ENCODE data around the gene ADAMTS9.

ADAMTS9 gene

GRCh38 chr3:64716110-64716710, 28.4 kb upstream of the ADAMTS9 start:
- Histone ChIP-seq H3K9ac (ENCODE audit: low read length) (no peak overlapping the region), H3K9me3 (ENCODE audit: insufficient read depth, low read length) (no peaks in the 10 kb centered on the region), H2AFZ (ENCODE audit: low read depth, low read length, severe bottlenecking) (no peak overlapping the region), H3K4me3 (ENCODE audit: insufficient read depth, low read length, poor library complexity, severe bottlenecking) (no peak overlapping the region), H3K27me3 (ENCODE audit: low read length) (no peaks in the 10 kb centered on the region), H3K36me3 (ENCODE audit: low read length) (no peaks in the 10 kb centered on the region), H3K4me2 (ENCODE audit: low read depth, low read length, poor library complexity, severe bottlenecking) (no peak overlapping the region), H3K27ac (ENCODE audit: low read depth, low read length) (no peak overlapping the region), H3K9me2 (replicated peaks; ENCODE audit: insufficient read depth, low read length) (no peaks in the 10 kb centered on the region), H3K79me2 (ENCODE audit: insufficient read depth, low read length) (no peaks in the 10 kb centered on the region), H3F3A (ENCODE audit: insufficient read depth) (no peaks in the 10 kb centered on the region), H4K20me1 (ENCODE audit: low read depth, low read length) (no peaks in the 10 kb centered on the region)
- TF ChIP-seq CTCF (IDR thresholded peaks at IDR 0.05; ENCODE audit: insufficient read depth, low read length, poor library complexity, severe bottlenecking) (no peak), EZH2phosphoT487 (conservative IDR thresholded peaks at IDR 0.05; ENCODE audit: low read length) (no peak)

- H3K36me3 ChIP-seq (ENCODE audit: low read length) = no peaks in the 10 kb centered on the region
- H3F3A ChIP-seq (ENCODE audit: insufficient read depth) = no peaks in the 10 kb centered on the region
- no peaks in the 10 kb centered on the region for H3K9me2 ChIP-seq (replicated peaks; ENCODE audit: insufficient read depth, low read length)
- H3K27me3 ChIP-seq (ENCODE audit: low read length) = no peaks in the 10 kb centered on the region
- H3K79me2 ChIP-seq (ENCODE audit: insufficient read depth, low read length) = no peaks in the 10 kb centered on the region
- no peak overlapping the region for H3K4me2 ChIP-seq (ENCODE audit: low read depth, low read length, poor library complexity, severe bottlenecking)
- TF ChIP-seq EZH2phosphoT487 (conservative IDR thresholded peaks at IDR 0.05; ENCODE audit: low read length) (no peak), CTCF (IDR thresholded peaks at IDR 0.05; ENCODE audit: insufficient read depth, low read length, poor library complexity, severe bottlenecking) (no peak)
- no peaks in the 10 kb centered on the region for H3K9me3 ChIP-seq (ENCODE audit: insufficient read depth, low read length)
- H3K4me3 ChIP-seq (ENCODE audit: insufficient read depth, low read length, poor library complexity, severe bottlenecking) = no peak overlapping the region
- H3K27ac ChIP-seq (ENCODE audit: low read depth, low read length) = no peak overlapping the region
- H4K20me1 ChIP-seq (ENCODE audit: low read depth, low read length) = no peaks in the 10 kb centered on the region
- H2AFZ ChIP-seq (ENCODE audit: low read depth, low read length, severe bottlenecking) = no peak overlapping the region
- H3K9ac ChIP-seq (ENCODE audit: low read length) = no peak overlapping the region
Measured at GRCh38 chr3:64715211-64715982, 27.6 kb upstream of the ADAMTS9 start.

GRCh38 chr3:64708456-64708855, 20.7 kb upstream of the ADAMTS9 start:
- Histone ChIP-seq H3K4me3 (ENCODE audit: insufficient read depth, low read length, poor library complexity, severe bottlenecking) (no peak overlapping the region), H3F3A (ENCODE audit: insufficient read depth) (no peaks in the 10 kb centered on the region), H3K9ac (ENCODE audit: low read length) (no peak overlapping the region), H3K27ac (ENCODE audit: low read depth, low read length) (no peak overlapping the region), H3K4me2 (ENCODE audit: low read depth, low read length, poor library complexity, severe bottlenecking) (no peak overlapping the region), H3K36me3 (ENCODE audit: low read length) (no peaks in the 10 kb centered on the region), H2AFZ (ENCODE audit: low read depth, low read length, severe bottlenecking) (no peak overlapping the region), H4K20me1 (ENCODE audit: low read depth, low read length) (no peaks in the 10 kb centered on the region), H3K79me2 (ENCODE audit: insufficient read depth, low read length) (no peaks in the 10 kb centered on the region), H3K9me3 (ENCODE audit: insufficient read depth, low read length) (no peaks in the 10 kb centered on the region), H3K9me2 (replicated peaks; ENCODE audit: insufficient read depth, low read length) (no peaks in the 10 kb centered on the region), H3K27me3 (ENCODE audit: low read length) (no peaks in the 10 kb centered on the region)
- TF ChIP-seq CTCF (IDR thresholded peaks at IDR 0.05; ENCODE audit: insufficient read depth, low read length, poor library complexity, severe bottlenecking) (no peak), EZH2phosphoT487 (conservative IDR thresholded peaks at IDR 0.05; ENCODE audit: low read length) (no peak)

Measured in SU-DHL-6 (cell line).